Cardiac ventricle fibroblast (primary cell): ENCODE data around the gene BANF2. TPM values are rescaled to one million over a fixed set of nuclear protein-coding genes. Genes with fewer than 3 reads are reported as not detected.

ENCODE experiments used
- total RNA-seq: library from RNA; depleted of rRNA; stranded (reverse); fragments of >200 nt; gene quantifications from 2 replicates; pipeline ENCODE4 v1.2.3, GENCODE V29; 2015

The BANF2 gene
- not detected in 2 replicates for total RNA-seq

GRCh38 chr20:17699931-17700351 lies at the start of gene BANF2:
TSS of gene BANF2 (plus strand) at chr20:17699966. CDS start at chr20:17725026, 25,060 bp downstream.

GRCh38 chr20:17682103-17682888 lies 17.5 kb upstream of the BANF2 start, which contains the start of gene RRBP1:
TSS of gene RRBP1 (minus strand) at chr20:17682242. CDS start at chr20:17660507, 21,735 bp downstream.

Other genes with a start within 250 kb of the BANF2 start
- 1.6 and 2.2 TPM in 2 replicates for gene BFSP1, start 168.6 kb upstream of the BANF2 start, total RNA-seq
- 221 and 273 TPM in 2 replicates for gene DSTN, start 129.9 kb upstream of the BANF2 start, total RNA-seq
- gene RRBP1, start 17.7 kb upstream of the BANF2 start, total RNA-seq = 221 and 232 TPM in 2 replicates